Adrenal gland (tissue), 12 donors: ENCODE measurements around the gene GAS2L1. TPM values are rescaled to one million over a fixed set of nuclear protein-coding genes. Genes with fewer than 3 reads are reported as not detected.
A peak's percentile ranks its signal among the peaks of the same experiment; 100 is the strongest.

Experiments used
- DNase-seq, 7 donors: peaks; one replicate each; pipeline ENCODE4 v3.0.0-alpha.2; 2019 to 2020
- H3K27ac ChIP-seq, 5 donors: fragments of 200-600 bp; sonication (generic) in 4 of 5; 1 replicate in 3 of 5; 2 replicates in 2 of 5; pipeline versions ENCODE4 v1.5.1 to v1.8.0; 2016 to 2020; ENCODE audit warnings: mild to moderate bottlenecking in 1 of 5
- H3K27me3 ChIP-seq: fragments of 200-600 bp; 2 replicates; pipeline ENCODE4 v1.8.0; 2021
- H3K36me3 ChIP-seq, 2 donors: fragments of 200-600 bp; replicated peaks in 1 of 2; 1 replicate in 1 of 2; 2 replicates in 1 of 2; pipeline versions ENCODE4 v1.5.1 to v1.8.0; 2018 to 2022
- H3K4me1 ChIP-seq, 2 donors: fragments of 200-600 bp; replicated peaks in 1 of 2; 1 replicate in 1 of 2; 2 replicates in 1 of 2; pipeline versions ENCODE4 v1.5.1 to v1.8.0; 2018 to 2021
- H3K4me3 ChIP-seq, 4 donors: fragments of 200-600 bp; sonication (generic) in 3 of 4; one replicate each; pipeline ENCODE4 v1.5.1; 2016 to 2018
- H3K9me3 ChIP-seq, 3 donors: fragments of 200-600 bp; sonication (generic) in 1 of 3; replicated peaks in 1 of 3; 1 replicate in 2 of 3; 2 replicates in 1 of 3; pipeline versions ENCODE4 v1.5.1 to v1.8.0; 2016 to 2021
- CTCF ChIP-seq, 6 experiments: fragments of 450-650 bp in 4 of 6; fragments of 200-600 bp in 2 of 6; sonication (generic) in 1 of 6; IDR thresholded peaks; 1 replicate in 5 of 6; 2 replicates in 1 of 6; pipeline versions ENCODE4 v1.5.1 to v1.8.0; 2016 to 2021; ENCODE audit warnings: antibody characterized with exemption in 6 of 6, mild to moderate bottlenecking in 2 of 6, moderate library complexity in 1 of 6
- POLR2A ChIP-seq, 2 donors: fragments of 450-650 bp; IDR thresholded peaks; one replicate each; pipeline ENCODE4 v1.6.1; 2017; ENCODE audit warnings: antibody characterized with exemption in 2 of 2, mild to moderate bottlenecking in 2 of 2, moderate library complexity in 1 of 2
- WGBS, 4 donors: extraction: QIAGEN DNeasy Blood & Tissue Kit in 2 of 4; methylation state at CpG; one replicate each; pipeline versions ENCODE4 v1.1.5 to v1.1.7; 2013 to 2017; 5-methylcytosine and 5-hydroxymethylcytosine counted together
- intact Hi-C, 2 donors: fragments of 100-400 bp; cut with DNase I; formaldehyde crosslinking; loops; one replicate each; pipeline versions ENCODE4 v1.14.1 to v1.15.0; 2022 to 2023
- polyA plus RNA-seq, 3 donors: library from polyadenylated mRNA; stranded (reverse); fragments of 200-250 nt in 2 of 3; fragments of 350-450 nt in 1 of 3; fragmentation: Illumina TruSeq in 1 of 3; extraction: RNeasy Lipid Tissue Mini Kit (QIAGEN cat#74804) in 1 of 3; gene quantifications; one replicate each; pipeline ENCODE4 v1.2.3, GENCODE V29; 2013 to 2014
- total RNA-seq, 9 donors: library from RNA; depleted of rRNA in 4 of 9; stranded (reverse); fragments of >200 nt in 4 of 9; fragments of 120-200 nt in 1 of 9; fragmentation: NEBNext Ultra II Directional in 1 of 9; extraction: Animal tissue kit (Norgen Biotek cat#: 25700) in 1 of 9; gene quantifications; one replicate each; pipeline versions ENCODE4 v1.1.0 to v1.2.4, GENCODE V29; 2013 to 2023
- donor health status: healthy with polysubstance abuse.
- donor health status: Bipolar disorder and iron deficiency.
- donor health status: DM: yes; HTN: yes; CAD: no.
- donor health status: DM: no; HTN: no; CAD: no.
- donor health status: DM: no; HTN: no; CAD: no.
- donor health status: DM: yes; HTN: yes; CAD: no.

GAS2L1 gene
- total and polyA plus RNA-seq, 12 donors = 3.6 to 87.3 (median 40.4) TPM

GRCh38 chr22:29312218-29313125, 6.0 kb downstream of the GAS2L1 start:
- WGBS, 4 donors = 90 to 93% (median 92%) methylated on average over 13 to 25 of the region's 25 CpGs
- intact Hi-C loops = no loop called here
- Histone ChIP-seq H3K9me3 (no peaks in the 10 kb centered on the region), H3K4me1 (peaks cover 59 to 75% of the 10 kb centered on the region in 2 donors), H3K36me3 (no peaks in the 10 kb centered on the region), H3K27me3 (peaks cover 22% of the 10 kb centered on the region), H3K27ac (no peak overlapping the region), H3K4me3 (no peak overlapping the region)
- TF ChIP-seq CTCF (IDR thresholded peaks at IDR 0.05) (no peak), POLR2A (IDR thresholded peaks at IDR 0.05) (no peak)
- peak in 2 of 7 donors; percentile 24 to 26 for DNase-seq

GRCh38 chr22:29313126-29313575, 6.7 kb downstream of the GAS2L1 start:
- TF ChIP-seq CTCF (IDR thresholded peaks at IDR 0.05) (peak; percentile 59 to 91 (median 63)), POLR2A (IDR thresholded peaks at IDR 0.05) (no peak)
- Histone ChIP-seq H3K9me3 (no peaks in the 10 kb centered on the region), H3K4me1 (peaks cover 52 to 69% of the 10 kb centered on the region in 2 donors), H3K27ac (no peak overlapping the region), H3K4me3 (no peak overlapping the region), H3K27me3 (peaks cover 22% of the 10 kb centered on the region), H3K36me3 (no peaks in the 10 kb centered on the region)
- 14 to 29% (median 15%) methylated on average over 27 to 44 of the region's 44 CpGs; no CpG with 5 or more reads in 1 of the 4 donors for WGBS, 4 donors
- intact Hi-C loops = no loop called here
- DNase-seq = peak in 6 of 7 donors; percentile 50 to 79 (median 74)

- no peak overlapping the region for H3K4me3 ChIP-seq
- intact Hi-C loops = no loop called here
- peak in 1 of 7 donors; percentile 34 for DNase-seq
Observed at GRCh38 chr22:29313576-29314466, 7.4 kb downstream of the GAS2L1 start.

More at GRCh38 chr22:29313576-29314466, 7.4 kb downstream of the GAS2L1 start:
- no peaks in the 10 kb centered on the region for H3K36me3 ChIP-seq
- no peak overlapping the region for H3K27ac ChIP-seq
- H3K4me1 ChIP-seq = peaks cover 46 to 62% of the 10 kb centered on the region in 2 donors
- WGBS, 4 donors = 17 to 24% (median 22%) methylated on average over 20 to 51 of the region's 51 CpGs
- peaks cover 22% of the 10 kb centered on the region for H3K27me3 ChIP-seq
- no peaks in the 10 kb centered on the region for H3K9me3 ChIP-seq
- TF ChIP-seq POLR2A (IDR thresholded peaks at IDR 0.05) (no peak), CTCF (IDR thresholded peaks at IDR 0.05) (no peak)
